ENCODE measurements around the gene MTR. TPM values are rescaled to one million over a fixed set of nuclear protein-coding genes. Genes with fewer than 3 reads are reported as not detected.
A peak's percentile ranks its signal among the peaks of the same experiment; 100 is the strongest.

The MTR gene
- total RNA-seq, 2 experiments from 2014 or later = 61.0 to 62.7 TPM

- Mint-ChIP-seq H3K27ac (no peak overlapping the region), H3K9me3 (no peaks in the 10 kb centered on the region), H3K4me1 (peaks cover 3% of the 10 kb centered on the region), H3K4me3 (no peak overlapping the region), H3K36me3 (peaks cover 34% of the 10 kb centered on the region), H3K27me3 (no peaks in the 10 kb centered on the region)
- no peak for ATAC-seq (ENCODE audit: low read depth)
- DNase-seq = no peak
- POLR2A ChIA-PET = no interaction called here
Observed at GRCh38 chr1:236829085-236829484, 34.0 kb downstream of the MTR start.

GRCh38 chr1:236830116-236830515 lies 35.0 kb downstream of the MTR start:
- Mint-ChIP-seq H3K4me3 (no peak overlapping the region), H3K36me3 (peaks cover 38% of the 10 kb centered on the region), H3K27me3 (no peaks in the 10 kb centered on the region), H3K4me1 (peaks cover 4% of the 10 kb centered on the region), H3K27ac (no peak overlapping the region), H3K9me3 (no peaks in the 10 kb centered on the region)
- POLR2A ChIA-PET = no interaction called here
- ATAC-seq (ENCODE audit: low read depth) = no peak
- no peak for DNase-seq

GRCh38 chr1:236830560-236830959 lies 35.5 kb downstream of the MTR start:
- Mint-ChIP-seq H3K4me1 (peaks cover 9% of the 10 kb centered on the region), H3K36me3 (peaks cover 41% of the 10 kb centered on the region), H3K4me3 (no peak overlapping the region), H3K27me3 (no peaks in the 10 kb centered on the region), H3K9me3 (no peaks in the 10 kb centered on the region), H3K27ac (no peak overlapping the region)
- POLR2A ChIA-PET = no interaction called here
- no peak for DNase-seq
- no peak for ATAC-seq (ENCODE audit: low read depth)

GRCh38 chr1:236833575-236833974 lies 38.5 kb downstream of the MTR start:
- DNase-seq (no peak), ATAC-seq (ENCODE audit: low read depth) (no peak)
- no peaks in the 10 kb centered on the region for H3K27me3 Mint-ChIP-seq
- H3K9me3 Mint-ChIP-seq = no peaks in the 10 kb centered on the region
- H3K4me3 Mint-ChIP-seq = no peak overlapping the region
- peaks cover 15% of the 10 kb centered on the region for H3K4me1 Mint-ChIP-seq
- H3K27ac Mint-ChIP-seq = no peak overlapping the region
- POLR2A ChIA-PET = no interaction called here
- peaks cover 46% of the 10 kb centered on the region for H3K36me3 Mint-ChIP-seq

GRCh38 chr1:236834876-236835275 lies 39.8 kb downstream of the MTR start:
- no peak overlapping the region for H3K4me3 Mint-ChIP-seq
- DNase-seq = no peak
- H3K4me1 Mint-ChIP-seq = peaks cover 15% of the 10 kb centered on the region
- peaks cover 44% of the 10 kb centered on the region for H3K36me3 Mint-ChIP-seq
- H3K9me3 Mint-ChIP-seq = no peaks in the 10 kb centered on the region
- H3K27me3 Mint-ChIP-seq = no peaks in the 10 kb centered on the region
- ATAC-seq (ENCODE audit: low read depth) = no peak
- POLR2A ChIA-PET = no interaction called here
- H3K27ac Mint-ChIP-seq = no peak overlapping the region

- H3K36me3 Mint-ChIP-seq = peaks cover 47% of the 10 kb centered on the region
Observed at GRCh38 chr1:236835491-236835890, 40.4 kb downstream of the MTR start.

GRCh38 chr1:236836157-236836556 lies 41.1 kb downstream of the MTR start:
- no peaks in the 10 kb centered on the region for H3K9me3 Mint-ChIP-seq
- peak overlapping the region; percentile 78 for H3K27ac Mint-ChIP-seq
- DNase-seq (no peak), ATAC-seq (ENCODE audit: low read depth) (peak; percentile 70)
- POLR2A ChIA-PET = no interaction called here
- H3K4me3 Mint-ChIP-seq = peak overlapping the region; percentile 39
- peaks cover 14% of the 10 kb centered on the region for H3K4me1 Mint-ChIP-seq
- H3K36me3 Mint-ChIP-seq = peaks cover 45% of the 10 kb centered on the region
- H3K27me3 Mint-ChIP-seq = no peaks in the 10 kb centered on the region

More at GRCh38 chr1:236835491-236835890, 40.4 kb downstream of the MTR start:
- Mint-ChIP-seq H3K27ac (no peak overlapping the region), H3K9me3 (no peaks in the 10 kb centered on the region), H3K4me3 (peak overlapping the region; percentile 13), H3K27me3 (no peaks in the 10 kb centered on the region), H3K4me1 (peaks cover 14% of the 10 kb centered on the region)
- POLR2A ChIA-PET = no interaction called here
- DNase-seq (no peak), ATAC-seq (ENCODE audit: low read depth) (no peak)

- Mint-ChIP-seq H3K4me1 (peaks cover 14% of the 10 kb centered on the region), H3K27ac (peak overlapping the region; percentile 61), H3K4me3 (no peak overlapping the region), H3K27me3 (no peaks in the 10 kb centered on the region), H3K9me3 (no peaks in the 10 kb centered on the region), H3K36me3 (peaks cover 43% of the 10 kb centered on the region)
- no peak for DNase-seq
- no peak for ATAC-seq (ENCODE audit: low read depth)
- POLR2A ChIA-PET = no interaction called here
Observed at GRCh38 chr1:236837115-236837514, 42.0 kb downstream of the MTR start.

GRCh38 chr1:236837897-236838296 lies 42.8 kb downstream of the MTR start:
- H3K4me3 Mint-ChIP-seq = no peak overlapping the region
- H3K36me3 Mint-ChIP-seq = peaks cover 40% of the 10 kb centered on the region
- peaks cover 14% of the 10 kb centered on the region for H3K4me1 Mint-ChIP-seq
- no peaks in the 10 kb centered on the region for H3K9me3 Mint-ChIP-seq
- H3K27ac Mint-ChIP-seq = no peak overlapping the region
- DNase-seq (no peak), ATAC-seq (ENCODE audit: low read depth) (no peak)
- POLR2A ChIA-PET = no interaction called here
- no peaks in the 10 kb centered on the region for H3K27me3 Mint-ChIP-seq

GRCh38 chr1:236841341-236841740 lies 46.2 kb downstream of the MTR start:
- DNase-seq (no peak), ATAC-seq (ENCODE audit: low read depth) (no peak)
- H3K4me3 Mint-ChIP-seq = no peak overlapping the region
- no peaks in the 10 kb centered on the region for H3K27me3 Mint-ChIP-seq
- peaks cover 1% of the 10 kb centered on the region for H3K4me1 Mint-ChIP-seq
- H3K27ac Mint-ChIP-seq = no peak overlapping the region
- no peaks in the 10 kb centered on the region for H3K9me3 Mint-ChIP-seq
- POLR2A ChIA-PET = interaction anchor here (0.7 kb wide), 1 partner anchor 37 kb away, joined by 3 read pairs; no protein-coding TSS in a partner anchor
- H3K36me3 Mint-ChIP-seq = peaks cover 20% of the 10 kb centered on the region

GRCh38 chr1:236844499-236845271 lies 49.6 kb downstream of the MTR start:
- H3K27me3 Mint-ChIP-seq = no peaks in the 10 kb centered on the region
- ATAC-seq (ENCODE audit: low read depth) = no peak
- no peak overlapping the region for H3K4me3 Mint-ChIP-seq
- peaks cover 9% of the 10 kb centered on the region for H3K4me1 Mint-ChIP-seq
- no peak for DNase-seq
- POLR2A ChIA-PET = no interaction called here
- peaks cover 22% of the 10 kb centered on the region for H3K36me3 Mint-ChIP-seq
- no peaks in the 10 kb centered on the region for H3K9me3 Mint-ChIP-seq
- H3K27ac Mint-ChIP-seq = no peak overlapping the region

GRCh38 chr1:236845830-236846229 lies 50.7 kb downstream of the MTR start:
- no peak for DNase-seq
- H3K4me1 Mint-ChIP-seq = peaks cover 9% of the 10 kb centered on the region
- no peak overlapping the region for H3K4me3 Mint-ChIP-seq
- no peak overlapping the region for H3K27ac Mint-ChIP-seq
- H3K9me3 Mint-ChIP-seq = no peaks in the 10 kb centered on the region
- POLR2A ChIA-PET = no interaction called here
- H3K27me3 Mint-ChIP-seq = no peaks in the 10 kb centered on the region
- H3K36me3 Mint-ChIP-seq = peaks cover 23% of the 10 kb centered on the region
- no peak for ATAC-seq (ENCODE audit: low read depth)

- Mint-ChIP-seq H3K4me1 (peaks cover 9% of the 10 kb centered on the region), H3K4me3 (no peak overlapping the region), H3K9me3 (no peaks in the 10 kb centered on the region), H3K27ac (no peak overlapping the region), H3K36me3 (peaks cover 26% of the 10 kb centered on the region), H3K27me3 (no peaks in the 10 kb centered on the region)
- POLR2A ChIA-PET = no interaction called here
- DNase-seq = no peak
- no peak for ATAC-seq (ENCODE audit: low read depth)
Observed at GRCh38 chr1:236848274-236848923, 53.3 kb downstream of the MTR start.
